GM12878 (cell line): ENCODE results near the gene TLL2. TPM values are rescaled to one million over a fixed set of nuclear protein-coding genes. Genes with fewer than 3 reads are reported as not detected.

Experiments
- ATAC-seq: fragments of 200-7000 bp; cut with Tn5 transposase; 3 replicates; pipeline ENCODE4 v1.9.1; 2020; ENCODE audit warnings: mild to moderate bottlenecking, moderate library complexity
- BruUV-seq: library from RNA; stranded (reverse); fragments of 400-500 nt; replicated peaks from 2 replicates; lab custom pipeline; 2021; lab: Mats Ljungman, UMichigan
- CTCF ChIA-PET: fragments of 300-600 bp; sonication (Branson Sonifier 250); formaldehyde crosslinking; extraction: SDS; loops from one replicate; lab custom pipeline; 2021; ENCODE audit warnings: inconsistent platforms; lab: Yijun Ruan, JAX
- POLR2A ChIA-PET: fragments of 350-600 bp; formaldehyde crosslinking; extraction: SDS; loops from one replicate; lab custom pipeline; 2021; ENCODE audit warnings: inconsistent platforms; lab: Charles Lee
- RAD21 ChIA-PET: fragments of 300-600 bp; sonication (Branson Sonifier 250); formaldehyde crosslinking; loops from one replicate; lab custom pipeline; 2023; ENCODE audit warnings: antibody characterized with exemption; ENCODE audit not compliant: unreplicated experiment; lab: Charles Lee
- SMC1A ChIA-PET: fragments of 300-600 bp; sonication (Branson Sonifier 250); formaldehyde crosslinking; loops from one replicate; lab custom pipeline; 2023; ENCODE audit not compliant: unreplicated experiment, uncharacterized antibody; lab: Charles Lee
- DNase-seq: peaks from one replicate; pipeline ENCODE4 v3.0.0-alpha.2; 2011; ENCODE audit warnings: low read depth, low spot score
- FAIRE-seq: peaks from 3 replicates; lab custom pipeline; 2011; peaks lifted over from hg19 to GRCh38; lab: Jason Lieb, UNC
- H2AFZ ChIP-seq: 2 replicates; pipeline ENCODE4 v1.6.0; 2011; ENCODE audit warnings: low read depth, low read length, control low read depth; ENCODE audit not compliant: control insufficient read depth
- H3K27ac ChIP-seq: 2 replicates; pipeline ENCODE4 v1.5.1; 2011; ENCODE audit warnings: control low read depth; ENCODE audit not compliant: control insufficient read depth, insufficient read depth
- H3K27me3 ChIP-seq, 2 experiments: replicated peaks in 1 of 2; 2 replicates each; pipeline versions ENCODE4 v1.6.0 to v1.6.1; 2011; ENCODE audit warnings: low read length in 1 of 2; ENCODE audit not compliant: control insufficient read depth in 2 of 2, insufficient read depth in 2 of 2
- H3K36me3 ChIP-seq, 2 experiments: 2 replicates each; pipeline ENCODE4 v1.5.1; 2011; ENCODE audit warnings: low read length in 1 of 2; ENCODE audit not compliant: control insufficient read depth in 2 of 2, insufficient read depth in 2 of 2
- H3K4me1 ChIP-seq: 2 replicates; pipeline ENCODE4 v1.6.1; 2011; ENCODE audit warnings: mild to moderate bottlenecking, low read length, moderate library complexity, mixed read lengths; ENCODE audit not compliant: control insufficient read depth, insufficient read depth
- H3K4me2 ChIP-seq: 2 replicates; pipeline ENCODE4 v1.6.0; 2011; ENCODE audit warnings: control low read depth; ENCODE audit not compliant: control insufficient read depth, insufficient read depth
- H3K4me3 ChIP-seq: fragments of 200-600 bp; sonication (generic); 2 replicates; pipeline ENCODE4 v1.5.1; 2016
- H3K79me2 ChIP-seq: 2 replicates; pipeline ENCODE4 v1.6.0; 2011; ENCODE audit warnings: low read length; ENCODE audit not compliant: control insufficient read depth, insufficient read depth
- H3K9ac ChIP-seq: 2 replicates; pipeline ENCODE4 v1.8.0; 2011; ENCODE audit warnings: low read length, control low read depth, mixed read lengths; ENCODE audit not compliant: control insufficient read depth, insufficient read depth
- H3K9me3 ChIP-seq: replicated peaks from 3 replicates; pipeline ENCODE4 v1.5.1; 2011; ENCODE audit warnings: mild to moderate bottlenecking, low read length; ENCODE audit not compliant: control insufficient read depth, insufficient read depth
- H4K20me1 ChIP-seq: 2 replicates; pipeline ENCODE4 v1.6.0; 2011; ENCODE audit not compliant: control insufficient read depth, insufficient read depth
- BCL3 ChIP-seq: IDR thresholded peaks from 2 replicates; pipeline ENCODE4 v1.6.1; 2011; ENCODE audit warnings: borderline replicate concordance, low read depth, mild to moderate bottlenecking, moderate library complexity, low read length; ENCODE audit not compliant: insufficient read depth, poor library complexity, severe bottlenecking
- E2F8 ChIP-seq: fragments of 450-650 bp; IDR thresholded peaks from 2 replicates; pipeline ENCODE4 v1.6.1; 2018; ENCODE audit warnings: mild to moderate bottlenecking, low read depth, moderate library complexity; ENCODE audit not compliant: partially characterized antibody
- ELK1 ChIP-seq: IDR thresholded peaks from 2 replicates; pipeline ENCODE4 v1.6.1; 2012; ENCODE audit warnings: low read depth, low read length, improper control_type of control experiment
- GATAD2B ChIP-seq: fragments of 450-650 bp; conservative IDR thresholded peaks from 2 replicates; pipeline ENCODE4 v1.6.1; 2017; ENCODE audit warnings: low read depth, mild to moderate bottlenecking, moderate library complexity
- KAT2A ChIP-seq: conservative IDR thresholded peaks from 2 replicates; pipeline ENCODE4 v1.6.1; 2011; ENCODE audit warnings: low read depth, low read length; ENCODE audit not compliant: control insufficient read depth
- MEF2B ChIP-seq: fragments of 450-650 bp; IDR thresholded peaks from 2 replicates; pipeline ENCODE4 v1.6.1; 2018; ENCODE audit warnings: mild to moderate bottlenecking, moderate library complexity; ENCODE audit not compliant: partially characterized antibody, poor library complexity, severe bottlenecking
- MTA3 ChIP-seq: IDR thresholded peaks from 2 replicates; pipeline ENCODE4 v1.6.1; 2012; ENCODE audit warnings: low read length, inconsistent platforms, borderline replicate concordance
- MYB ChIP-seq: fragments of 150-350 bp; IDR thresholded peaks from 2 replicates; pipeline ENCODE4 v1.6.1; 2014; ENCODE audit warnings: mild to moderate bottlenecking, low read depth, low read length, borderline replicate concordance
- NFYB ChIP-seq: IDR thresholded peaks from 2 replicates; pipeline ENCODE4 v1.6.1; 2011; ENCODE audit warnings: low read depth, mild to moderate bottlenecking, low read length, improper control_type of control experiment, moderate library complexity; ENCODE audit not compliant: insufficient read depth
- NR2C1 ChIP-seq: fragments of 450-650 bp; IDR thresholded peaks from 2 replicates; pipeline ENCODE4 v1.6.1; 2017; ENCODE audit warnings: antibody characterized with exemption, mild to moderate bottlenecking, moderate library complexity
- POLR2A ChIP-seq: IDR thresholded peaks from 2 replicates; pipeline ENCODE4 v1.6.1; 2011; ENCODE audit warnings: low read depth, mild to moderate bottlenecking, low read length
- RELA ChIP-seq: fragments of 450-650 bp; IDR thresholded peaks from 2 replicates; pipeline ENCODE4 v1.8.0; 2014; ENCODE audit warnings: borderline replicate concordance; ENCODE audit not compliant: partially characterized antibody
- SMAD5 ChIP-seq: IDR thresholded peaks from 2 replicates; pipeline ENCODE4 v1.6.1; 2016; ENCODE audit warnings: antibody characterized with exemption, low read depth
- SMC3 ChIP-seq: IDR thresholded peaks from 2 replicates; pipeline ENCODE4 v1.6.1; 2011; ENCODE audit warnings: low read length, improper control_type of control experiment, borderline replicate concordance
- SP1 ChIP-seq: IDR thresholded peaks from one replicate; pipeline ENCODE4 v1.6.1; 2011; ENCODE audit warnings: low read depth, low read length
- TARDBP ChIP-seq: IDR thresholded peaks from 2 replicates; pipeline ENCODE4 v1.6.1; 2016; ENCODE audit warnings: borderline replicate concordance
- USF1 ChIP-seq: IDR thresholded peaks from 2 replicates; pipeline ENCODE4 v1.6.1; 2011; ENCODE audit warnings: borderline replicate concordance, low read depth, mild to moderate bottlenecking, moderate library complexity, mixed read lengths, low read length; ENCODE audit not compliant: insufficient read depth; ENCODE audit errors: extremely low read length
- WGBS: methylation state at CpG from one replicate; pipeline ENCODE4 v1.1.6; 2016; ENCODE audit warnings: low lambda C conversion rate; ENCODE audit not compliant: insufficient replicate concordance, insufficient coverage; ENCODE audit errors: missing lambda C conversion rate; 5-methylcytosine and 5-hydroxymethylcytosine counted together
- in situ Hi-C: fragments of 300-500 bp; cut with MboI; formaldehyde crosslinking; loops from 9 replicates; pipeline ENCODE4 v1.14.3; 2018; ENCODE audit warnings: mixed read lengths
- intact Hi-C: fragments of 100-400 bp; cut with micrococcal nuclease; formaldehyde crosslinking; loops from one replicate; pipeline ENCODE4 v1.14.2; 2022; ENCODE audit not compliant: unreplicated experiment
- polyA plus RNA-seq, 11 experiments: library from polyadenylated mRNA; depleted of rRNA in 4 of 11; unstranded in 6 of 11; stranded (reverse) in 5 of 11; fragments of >200 nt; fragmentation: Nextera tagmentation in 4 of 11; fragmentation: Illumina TruSeq in 1 of 11; extraction: Ambion mirVana in 4 of 11; extraction: Trizol in 1 of 11; gene quantifications; 1 replicate in 1 of 11; 2 replicates in 10 of 11; pipeline versions ENCODE4 v1.2.1 to v1.2.3, GENCODE V29; 2011 to 2016; ENCODE audit warnings: inconsistent platforms in 2 of 11, missing spikeins in 2 of 11, low read depth in 1 of 11
- total RNA-seq, 4 experiments: library from RNA; depleted of rRNA in 3 of 4; stranded (reverse); fragments of >200 nt in 3 of 4; fragmentation: Illumina TruSeq in 1 of 4; extraction: Trizol in 1 of 4; gene quantifications; 2 replicates each; pipeline versions ENCODE4 v1.2.1 to v1.2.3, GENCODE V29; 2013 to 2021

The TLL2 gene
- total and polyA plus RNA-seq, 10 of the 15 experiments (the other 5 are each of a cell fraction or from before 2014, with no cell fraction given) = 0.02 to 2.1 (median 0.52) TPM

GRCh38 chr10:96337106-96337505 lies 176.6 kb downstream of the TLL2 start:
- H3K4me1 ChIP-seq = no peaks in the 10 kb centered on the region
- ChIA-PET SMC1A (interaction anchor here (0.6 to 3.3 kb wide), 5 partner anchors 24 to 323 kb away, joined by 3 to 27 read pairs (median 6); no protein-coding TSS in a partner anchor), CTCF (interaction anchor here (0.6 to 9.4 kb wide), 15 partner anchors 10 to 332 kb away, joined by 3 to 142 read pairs (median 4); no protein-coding TSS in a partner anchor), RAD21 (interaction anchor here (0.9 to 5.4 kb wide), 5 partner anchors 8 to 320 kb away, joined by 3 to 24 read pairs (median 4); no protein-coding TSS in a partner anchor), POLR2A (interaction anchor here (0.6 kb wide), 1 partner anchor 14 kb away, joined by 3 read pairs; no protein-coding TSS in a partner anchor)
- DNase-seq (no peak), ATAC-seq (no peak), FAIRE-seq (no peak)
- H2AFZ ChIP-seq = no peak overlapping the region
- no peaks in the 10 kb centered on the region for H3K79me2 ChIP-seq
- H3K27me3 ChIP-seq = no peaks in the 10 kb centered on the region
- in situ Hi-C loops = no loop called here
- no peak overlapping the region for H3K9ac ChIP-seq
- TF ChIP-seq ELK1 (no peak), MEF2B (no peak), NR2C1 (no peak), MTA3 (no peak), NFYB (0 out of 2 replicates have a peak, but pooled peaks have one; percentile 19), BCL3 (no peak), GATAD2B (no peak), RELA (no peak), MYB (no peak), POLR2A (no peak), USF1 (peak; percentile 52), E2F8 (no peak), SMAD5 (no peak), TARDBP (no peak), SMC3 (no peak), KAT2A (no peak), SP1 (no peak)
- intact Hi-C loops = no loop called here
- no peaks in the 10 kb centered on the region for H4K20me1 ChIP-seq
- 69% methylated on average over 2 of the region's 2 CpGs for WGBS
- H3K9me3 ChIP-seq = no peaks in the 10 kb centered on the region
- no peak overlapping the region for H3K4me3 ChIP-seq
- H3K4me2 ChIP-seq = no peak overlapping the region
- H3K27ac ChIP-seq = no peak overlapping the region
- no peaks in the 10 kb centered on the region for H3K36me3 ChIP-seq
- BruUV-seq = no TSS peak
